ENCODE data around the gene IL17RE. TPM values are rescaled to one million over a fixed set of nuclear protein-coding genes. Genes with fewer than 3 reads are reported as not detected.
A peak's percentile ranks its signal among the peaks of the same experiment; 100 is the strongest.
"Not testable (repeated sequence)": the region's sequence is repeated elsewhere in the genome, so short reads cannot be mapped to it uniquely, and the experiment has no call there.

Gene IL17RE
- total RNA-seq, 1 experiment from 2014 or later = not detected

DNA sequence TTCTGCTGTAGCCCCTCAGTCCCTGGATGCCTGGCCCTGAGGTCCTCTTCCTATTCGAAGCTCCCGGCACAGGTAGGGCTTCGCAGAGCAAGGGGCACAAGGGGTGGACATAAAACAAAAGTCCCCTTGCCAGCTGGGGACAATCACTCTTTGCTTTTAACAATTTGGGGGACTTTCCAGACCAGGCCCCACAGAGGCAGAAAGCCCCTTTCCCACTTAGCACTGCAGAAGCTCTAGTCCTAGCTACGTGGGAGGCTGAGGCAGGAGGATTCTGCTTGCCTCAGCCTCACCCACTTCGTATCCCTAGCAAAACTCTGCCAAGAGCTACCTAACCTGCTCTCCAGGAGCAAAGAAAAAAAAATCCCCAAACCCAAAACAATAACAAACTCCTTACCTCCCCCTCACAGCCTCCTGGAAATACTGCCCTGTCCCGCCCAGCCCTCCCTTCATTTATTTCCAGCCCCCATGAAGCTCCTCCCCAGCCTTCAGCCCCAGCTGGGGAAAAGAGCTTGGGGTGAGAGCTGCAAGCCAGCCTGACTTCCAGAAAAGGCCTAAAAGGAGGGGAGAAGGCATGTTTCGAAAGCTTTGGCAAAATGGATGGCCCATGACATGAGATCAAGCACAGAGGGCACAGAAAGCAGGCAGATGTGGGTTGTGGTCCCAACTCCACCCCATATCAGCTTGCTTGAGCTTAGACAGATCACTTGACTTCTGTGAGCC, 22.7 kb upstream of the IL17RE start, which contains the start of gene CIDEC:
TSS of gene CIDEC (minus strand) at position 424 of the 720 bp plus-strand sequence. CDS start 1,767 bp downstream, outside the sequence.
- no peak for DNase-seq (ENCODE audit: low read depth)

DNA sequence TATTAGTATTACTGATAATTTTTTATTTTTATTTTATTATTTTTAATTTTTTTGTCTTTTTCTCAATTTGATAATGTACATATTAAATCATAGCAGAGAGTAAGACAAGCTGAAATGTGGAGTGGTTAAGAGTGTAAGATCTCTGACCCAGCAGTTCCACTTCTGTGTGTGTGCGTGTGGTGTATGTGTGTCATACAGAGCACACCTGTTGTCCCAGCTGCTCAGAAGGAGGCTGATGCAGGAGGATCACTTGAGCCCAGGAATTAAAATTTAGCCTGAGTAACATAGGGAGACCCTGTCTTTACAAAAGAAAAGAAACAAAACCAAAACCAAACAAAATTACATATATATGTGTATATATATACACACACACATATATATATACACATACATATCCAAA, 21.2 kb upstream of the IL17RE start:
- DNase-seq (ENCODE audit: low read depth) = no peak

DNA sequence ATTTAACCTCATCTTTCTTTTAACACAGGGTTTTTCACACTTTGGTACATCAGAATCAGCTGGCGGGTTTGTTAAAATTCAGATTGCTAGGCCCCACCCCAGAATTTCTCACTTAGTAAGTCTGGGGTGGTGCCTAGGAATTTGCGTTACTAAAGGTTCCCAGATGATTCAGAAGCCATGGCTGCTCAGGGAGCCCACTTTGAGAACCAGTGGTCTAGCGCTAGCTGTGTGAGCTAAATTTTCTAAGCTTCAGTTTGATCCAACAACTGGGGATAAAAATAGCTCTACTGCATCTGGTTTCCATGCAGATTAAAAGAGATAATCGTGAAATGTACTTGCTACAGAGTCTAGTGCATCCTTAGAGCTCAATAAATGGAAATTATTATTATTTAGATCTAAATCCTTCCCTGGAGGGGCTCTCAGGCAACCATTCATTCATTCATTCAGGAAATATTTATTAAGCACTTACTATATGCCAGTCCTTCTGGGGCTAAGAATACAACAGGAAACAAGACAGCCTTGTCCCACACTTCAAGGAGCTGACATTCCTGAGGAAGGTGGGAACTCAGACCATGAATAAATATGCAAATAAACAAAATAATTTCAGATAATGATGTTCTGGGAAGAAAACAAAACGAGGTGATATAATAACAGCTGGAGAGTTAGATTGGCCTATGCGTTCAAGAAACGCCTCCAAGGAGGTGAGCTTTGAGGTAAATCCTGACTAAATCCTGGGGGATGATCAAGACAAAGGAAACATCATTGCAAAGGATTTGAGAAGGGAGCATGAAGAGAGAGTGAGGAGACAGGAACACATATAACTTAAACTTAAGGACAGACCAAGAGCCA, 18.7 kb upstream of the IL17RE start:
- peak; percentile 78 for DNase-seq (ENCODE audit: low read depth)

DNA sequence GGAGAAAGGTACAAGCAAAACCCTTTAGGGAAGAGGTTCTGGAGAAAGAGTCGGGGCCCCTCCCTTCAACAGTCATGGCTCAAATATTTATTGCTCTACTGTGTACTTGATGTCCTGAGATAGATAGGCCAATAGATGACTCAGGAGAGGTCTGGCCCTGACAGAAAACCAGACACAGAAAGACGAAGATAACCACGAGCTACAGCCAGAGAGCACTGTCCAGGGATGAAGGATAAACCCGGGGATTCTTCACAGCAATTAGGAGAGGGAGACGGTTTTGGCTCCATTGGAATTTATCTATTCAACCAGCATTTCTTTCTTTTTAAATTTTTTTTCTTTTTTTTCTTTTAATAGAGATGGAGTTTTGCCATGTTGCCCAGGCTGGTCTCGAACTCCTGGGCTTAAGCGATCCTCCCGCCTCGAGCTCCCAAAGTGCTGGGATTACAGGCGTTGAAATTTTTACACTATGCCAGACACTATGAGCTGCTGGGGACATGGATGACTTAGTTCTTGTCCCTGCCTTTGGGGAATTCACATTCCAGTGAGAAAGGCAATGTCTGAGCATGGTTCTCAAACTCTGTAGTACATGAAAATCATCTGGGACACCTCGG, 18.0 kb upstream of the IL17RE start:
- peak; percentile 92 for DNase-seq (ENCODE audit: low read depth)

DNA sequence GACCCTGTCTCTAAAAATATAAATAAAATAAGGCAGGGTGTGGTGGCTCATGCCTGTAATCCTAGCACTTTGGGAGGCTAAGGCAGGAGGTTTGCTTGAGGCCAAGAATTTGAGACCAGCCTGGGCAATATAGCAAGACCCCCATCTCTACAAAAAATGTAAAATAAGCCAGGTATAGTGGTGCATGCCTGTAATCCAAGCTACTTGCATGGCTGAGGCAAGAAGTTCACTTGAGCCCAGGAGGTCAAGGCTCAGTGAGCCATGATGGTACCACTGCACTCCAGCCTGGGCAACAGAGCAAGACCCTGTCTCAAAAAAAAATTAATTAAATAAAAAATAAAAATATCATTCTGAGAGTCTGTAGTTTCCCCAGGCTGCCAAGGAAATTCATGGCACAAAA, 16.3 kb upstream of the IL17RE start:
- DNase-seq (ENCODE audit: low read depth) = no peak

DNA sequence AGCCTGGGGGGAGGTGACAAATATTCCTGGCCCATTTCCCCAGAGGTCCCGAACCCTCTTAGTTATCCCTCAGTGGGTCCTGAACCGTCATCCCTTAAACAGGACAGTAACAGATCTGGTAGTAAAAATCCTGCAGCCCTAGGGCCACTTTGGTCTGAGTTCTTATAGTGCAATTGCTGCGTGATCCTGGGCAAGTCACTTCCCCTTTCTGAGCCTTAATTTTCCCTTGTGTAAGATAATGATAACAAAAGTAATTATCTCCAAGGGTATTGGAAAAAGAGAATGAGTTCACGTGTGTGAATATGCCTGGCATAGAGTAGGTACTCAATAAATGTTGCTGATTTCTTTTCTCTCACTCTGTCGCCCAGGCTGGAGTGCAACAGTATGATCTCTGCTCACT, 15.2 kb upstream of the IL17RE start:
- DNase-seq (ENCODE audit: low read depth) = no peak

DNA sequence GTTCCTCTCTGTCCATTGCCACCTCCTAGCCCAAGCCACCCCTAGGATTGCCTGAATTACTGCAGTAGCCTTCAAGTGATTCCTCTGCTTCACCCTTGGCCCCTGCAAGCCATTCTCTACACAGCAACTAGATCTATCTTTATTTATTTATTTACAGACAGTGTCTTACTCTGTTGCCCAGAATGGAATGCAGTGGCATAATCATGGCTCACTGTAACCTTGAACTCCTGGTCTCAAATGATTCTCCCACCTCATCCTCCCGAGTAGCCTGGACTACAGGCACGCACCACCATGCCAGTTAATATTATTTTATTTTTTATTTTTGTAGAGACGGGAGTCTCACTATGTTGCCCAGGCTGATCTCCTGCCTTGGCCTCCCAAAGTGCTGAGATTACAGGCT, 14.1 kb upstream of the IL17RE start:
- no peak for DNase-seq (ENCODE audit: low read depth)

DNA sequence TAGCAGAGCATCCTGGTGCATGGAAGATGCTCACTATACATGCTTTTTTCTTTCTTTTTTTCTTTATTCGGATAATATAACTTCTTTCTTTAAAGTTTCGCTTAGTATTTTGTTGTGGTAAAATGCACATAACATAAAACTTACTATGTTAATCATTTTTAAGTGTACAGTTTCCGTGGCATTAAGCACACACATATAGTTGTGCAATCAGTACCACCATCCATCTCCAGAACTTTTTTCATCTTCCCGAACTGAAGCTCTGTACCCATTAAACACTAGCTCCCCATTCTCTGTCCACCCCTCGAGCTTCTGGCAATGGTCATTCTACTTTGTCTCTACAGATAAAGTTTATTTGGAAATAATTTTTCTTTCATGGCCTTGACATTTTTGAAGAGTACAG, 13.2 kb upstream of the IL17RE start:
- no peak for DNase-seq (ENCODE audit: low read depth)

DNA sequence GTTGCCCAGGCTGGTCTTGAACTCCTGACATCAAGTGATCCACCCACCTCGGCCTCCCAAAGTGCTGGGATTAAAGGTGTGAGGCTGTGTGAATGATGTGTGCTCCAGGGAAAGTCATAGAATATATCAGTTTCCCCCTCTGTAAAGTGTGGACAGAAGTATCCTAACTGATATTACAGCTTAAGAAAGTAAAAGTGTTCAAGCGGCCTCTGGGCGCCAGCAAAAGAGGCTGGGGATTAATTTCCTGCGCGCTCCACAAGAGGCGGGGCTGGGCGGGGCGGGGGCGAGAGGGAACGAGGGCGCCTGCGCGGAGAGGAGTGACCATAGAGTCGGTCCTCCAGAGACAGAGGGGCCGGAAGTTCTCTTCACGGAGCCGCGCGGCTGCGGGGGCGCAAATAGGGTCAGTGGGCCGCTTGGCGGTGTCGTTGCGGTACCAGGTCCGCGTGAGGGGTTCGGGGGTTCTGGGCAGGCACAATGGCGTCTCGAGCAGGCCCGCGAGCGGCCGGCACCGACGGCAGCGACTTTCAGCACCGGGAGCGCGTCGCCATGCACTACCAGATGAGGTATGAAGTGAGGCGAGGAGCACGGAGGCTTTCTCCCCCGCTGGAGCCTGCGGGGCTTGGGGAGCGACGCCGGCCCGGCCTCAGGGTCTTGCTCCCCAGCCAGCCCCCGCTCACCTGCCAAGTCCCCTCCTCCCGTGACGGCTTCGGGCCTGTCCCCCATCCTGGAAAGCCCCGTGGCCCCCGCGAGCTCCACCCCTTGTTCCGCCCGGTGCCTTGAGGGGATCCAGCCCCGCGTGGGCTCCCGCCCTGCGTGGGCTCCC, 12.2 kb upstream of the IL17RE start, which contains the start of gene JAGN1:
TSS of gene JAGN1 (plus strand) at position 362 of the 823 bp plus-strand sequence. CDS start at position 475, 113 bp downstream.
- DNase-seq (ENCODE audit: low read depth) = peak; percentile 87

DNA sequence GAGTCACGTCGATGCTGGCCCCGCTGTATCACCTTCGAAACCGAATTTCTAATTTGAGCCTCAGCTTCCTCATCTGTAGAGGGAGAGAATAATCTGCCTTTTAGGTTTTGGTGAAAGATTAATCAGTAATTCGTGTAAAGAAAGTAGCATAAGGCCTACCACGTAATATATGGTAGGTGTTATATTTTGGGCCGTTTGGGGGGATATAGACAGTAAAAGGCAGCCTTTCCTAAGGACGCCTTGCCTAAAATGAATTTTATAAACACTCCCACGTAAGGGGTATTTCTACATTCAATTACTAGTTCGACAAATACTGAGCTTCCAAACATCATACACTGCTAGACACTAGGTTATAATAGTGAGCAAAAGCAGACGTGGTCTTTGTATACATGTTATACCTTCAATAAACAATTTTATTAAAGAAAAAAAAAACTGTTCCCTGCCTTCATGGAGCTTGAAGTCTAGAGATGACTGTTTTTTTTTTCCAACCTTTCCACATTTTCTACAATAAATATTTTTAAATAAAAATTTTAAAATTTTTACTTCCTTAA, 11.5 kb upstream of the IL17RE start:
- no peak for DNase-seq (ENCODE audit: low read depth)

DNA sequence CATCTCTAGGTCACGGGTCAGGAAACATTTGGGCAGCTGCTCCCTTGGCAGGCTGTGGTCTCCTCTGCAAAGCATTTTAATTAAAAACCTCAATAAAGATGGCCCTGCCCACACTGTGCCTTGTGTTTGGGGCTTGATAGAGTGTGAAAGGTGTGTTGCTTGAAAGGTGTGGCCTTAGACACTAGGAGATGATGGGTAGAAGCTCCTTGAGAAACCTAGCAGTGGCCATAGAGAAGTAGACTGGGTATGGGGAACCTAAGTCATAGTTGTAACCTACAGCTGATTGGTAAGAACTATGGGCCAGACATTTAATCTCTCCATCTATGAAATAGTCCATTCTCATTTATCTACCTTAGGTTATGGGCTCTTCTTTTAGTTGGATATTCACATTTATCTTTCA, 8.9 kb upstream of the IL17RE start:
- no peak for DNase-seq (ENCODE audit: low read depth)

DNA sequence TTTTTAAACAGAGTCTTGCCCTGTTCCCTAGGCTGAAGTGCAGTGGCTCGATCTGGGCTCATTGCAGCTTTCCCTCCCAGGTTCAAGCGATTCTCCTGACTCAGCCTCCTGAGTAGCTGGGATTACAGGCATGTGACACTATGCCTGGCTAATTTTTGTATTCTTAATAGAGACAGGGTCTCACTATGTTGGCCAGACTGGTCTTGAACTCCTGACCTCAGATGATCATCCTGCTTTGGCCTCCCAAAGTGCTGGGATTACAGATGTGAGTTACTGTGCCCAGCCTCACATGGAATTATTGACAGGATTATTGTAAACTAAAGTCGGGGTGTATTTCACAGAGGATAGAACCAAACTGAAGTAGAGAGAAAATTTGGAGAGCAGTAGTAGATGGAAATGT, 6.9 kb upstream of the IL17RE start:
- DNase-seq (ENCODE audit: low read depth) = not testable (repeated sequence)

DNA sequence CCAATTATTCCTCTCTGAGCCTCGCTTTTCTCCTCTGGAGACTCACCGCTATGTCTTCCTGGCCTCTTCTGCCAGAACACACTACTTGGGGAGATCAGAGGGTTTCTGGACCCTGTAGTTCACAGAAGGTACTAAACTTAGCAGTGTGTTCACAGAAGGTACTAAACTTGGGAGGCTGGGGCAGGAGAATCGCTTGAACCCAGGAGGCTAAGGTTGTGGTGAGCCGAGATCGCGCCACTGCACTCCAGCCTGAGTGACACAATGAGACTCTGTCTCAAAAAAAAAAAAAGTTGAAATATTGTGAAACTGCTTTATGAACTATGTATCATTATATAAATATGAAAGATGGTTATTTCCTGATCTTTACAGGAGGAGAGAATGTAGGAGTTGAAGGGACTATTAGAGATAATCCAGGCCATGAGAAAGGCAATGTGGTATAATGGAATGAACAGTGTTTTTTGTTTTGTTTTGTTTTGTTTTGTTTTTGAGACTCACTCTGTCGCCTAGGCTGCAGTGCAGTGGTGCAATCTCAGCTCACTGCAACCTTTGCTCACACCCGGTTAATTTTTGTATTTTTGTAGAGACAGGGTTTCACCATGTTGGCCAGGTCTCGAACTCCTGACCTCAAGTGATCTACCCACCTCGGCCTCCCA, 5.8 kb upstream of the IL17RE start:
- DNase-seq (ENCODE audit: low read depth) = not testable (repeated sequence)

DNA sequence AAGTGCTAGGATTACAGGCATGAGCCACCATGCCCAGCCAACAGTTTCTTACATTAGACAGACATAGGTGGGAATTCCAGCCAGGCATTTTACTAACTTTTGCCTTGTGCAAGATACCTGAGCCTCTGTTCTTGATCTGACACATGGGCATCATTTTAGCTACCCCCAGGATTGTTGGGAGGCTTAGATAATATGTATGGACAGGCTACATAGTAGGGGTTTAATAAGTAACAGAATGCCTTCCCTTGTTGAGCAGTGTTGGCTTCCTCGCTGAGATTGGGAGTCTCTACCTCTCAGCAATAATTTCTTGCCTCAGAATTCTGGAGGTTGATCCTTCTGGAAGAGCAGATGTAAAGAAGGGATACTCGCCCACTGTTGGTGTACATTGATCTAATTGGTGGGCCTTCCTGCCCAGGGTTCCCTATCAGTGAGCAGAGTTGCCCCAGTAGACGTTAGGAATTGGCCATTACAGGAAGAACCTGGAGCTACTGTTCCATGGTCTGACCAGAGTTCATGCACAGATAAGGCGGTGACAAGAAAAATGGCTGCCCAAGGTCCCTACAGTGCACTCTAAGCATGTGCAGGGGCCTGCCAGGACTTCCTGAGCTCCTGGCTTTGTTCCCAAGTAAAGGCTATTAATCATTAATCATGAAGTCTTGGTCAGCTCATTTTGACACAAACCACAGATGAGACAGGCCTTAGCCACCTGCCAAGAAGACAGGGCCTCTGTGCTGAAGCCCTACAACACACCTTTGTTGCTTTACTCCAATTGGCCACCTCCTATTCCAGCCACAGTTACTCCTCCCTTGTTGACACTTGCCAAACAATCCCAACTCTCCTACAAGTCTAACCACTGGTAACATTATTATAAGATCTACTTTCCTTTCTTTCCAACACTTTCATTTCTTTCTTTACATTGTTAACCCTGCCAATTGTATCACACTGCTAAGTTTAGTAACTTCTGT, 5.0 kb upstream of the IL17RE start:
- peak; percentile 31 for DNase-seq (ENCODE audit: low read depth)

DNA sequence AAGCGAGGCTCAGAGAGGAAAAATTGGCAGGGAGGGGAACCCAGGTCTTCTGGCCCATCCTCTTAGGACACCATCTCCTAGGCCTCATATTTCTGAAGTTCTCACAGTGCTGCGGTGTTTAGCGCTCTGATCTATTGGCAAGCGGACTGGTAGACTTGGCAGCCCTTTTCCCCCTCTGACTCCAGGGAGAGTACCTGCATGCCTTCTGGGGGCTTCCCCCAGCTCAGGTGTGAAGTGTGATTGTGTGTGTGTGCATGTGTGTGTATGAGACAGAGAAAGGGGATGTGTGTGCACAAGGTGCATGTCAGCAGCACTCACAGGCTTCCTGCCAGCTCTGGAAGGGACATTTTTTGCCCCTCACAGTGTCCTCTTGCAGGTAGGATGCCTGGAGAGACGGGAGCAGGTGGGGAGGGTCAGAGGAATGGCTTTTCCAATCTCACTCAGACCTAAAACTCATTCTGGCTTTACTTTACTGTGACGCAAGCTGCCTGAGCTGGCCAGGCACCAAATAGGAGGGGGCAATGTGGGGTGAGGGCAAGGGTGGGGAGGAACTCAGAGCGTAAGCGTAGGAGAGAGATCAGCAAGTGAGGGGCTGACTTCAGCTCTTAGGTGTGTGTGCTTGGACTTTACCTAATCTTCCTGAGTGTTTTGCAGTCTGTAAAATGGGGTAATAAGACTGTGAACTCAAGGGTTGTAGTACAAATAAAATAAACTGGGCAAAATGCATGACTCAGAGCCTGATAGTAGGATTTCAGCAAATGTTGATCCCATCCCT, 4.0 kb upstream of the IL17RE start:
- DNase-seq (ENCODE audit: low read depth) = no peak

DNA sequence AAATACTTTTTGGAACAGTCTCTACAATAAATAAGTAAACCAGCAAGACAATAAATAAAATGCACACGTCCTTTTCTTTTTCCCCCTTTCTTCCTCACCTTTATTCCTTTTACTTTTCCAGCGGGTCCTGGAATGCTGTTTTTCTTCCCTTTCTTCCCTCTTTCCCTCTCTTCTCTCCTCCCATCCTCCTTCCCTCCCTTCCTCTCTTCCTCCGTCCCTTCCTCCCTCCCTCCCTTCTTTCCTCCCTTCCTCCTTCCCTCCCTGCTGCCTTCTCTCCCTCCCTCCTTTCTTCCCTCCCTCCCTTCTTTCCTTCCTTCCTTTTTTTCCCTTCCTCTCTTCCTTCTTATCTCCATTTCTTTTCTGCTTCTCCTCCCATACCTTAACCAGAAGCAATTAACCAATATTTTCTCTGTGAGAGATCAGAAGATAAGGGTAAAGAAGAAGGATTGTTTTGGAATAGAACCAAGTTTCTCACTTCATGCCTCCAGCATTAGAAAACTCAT, 3.3 kb upstream of the IL17RE start:
- no peak for DNase-seq (ENCODE audit: low read depth)

DNA sequence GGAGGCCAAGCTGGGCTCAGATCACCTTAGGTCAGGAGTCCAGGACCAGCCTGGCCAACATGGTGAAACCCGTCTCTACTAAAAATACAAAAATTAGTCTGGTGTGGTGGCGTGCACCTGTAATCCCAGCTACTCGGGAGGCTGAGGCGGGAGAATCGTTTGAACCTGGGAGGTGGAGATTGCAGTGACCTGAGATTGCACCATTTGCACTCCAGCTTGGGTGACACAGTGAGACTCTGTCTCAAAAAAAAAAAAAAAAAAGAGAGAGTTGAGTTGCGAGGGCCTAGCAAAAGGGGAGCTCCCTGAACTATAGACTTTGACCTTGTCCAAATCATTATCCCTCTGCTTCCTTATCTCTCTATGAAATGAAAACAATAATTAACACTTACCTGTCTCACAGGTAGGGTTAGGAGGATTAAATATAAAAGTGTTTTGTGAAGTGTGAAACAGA, 1.7 kb upstream of the IL17RE start:
- not testable (repeated sequence) for DNase-seq (ENCODE audit: low read depth)

DNA sequence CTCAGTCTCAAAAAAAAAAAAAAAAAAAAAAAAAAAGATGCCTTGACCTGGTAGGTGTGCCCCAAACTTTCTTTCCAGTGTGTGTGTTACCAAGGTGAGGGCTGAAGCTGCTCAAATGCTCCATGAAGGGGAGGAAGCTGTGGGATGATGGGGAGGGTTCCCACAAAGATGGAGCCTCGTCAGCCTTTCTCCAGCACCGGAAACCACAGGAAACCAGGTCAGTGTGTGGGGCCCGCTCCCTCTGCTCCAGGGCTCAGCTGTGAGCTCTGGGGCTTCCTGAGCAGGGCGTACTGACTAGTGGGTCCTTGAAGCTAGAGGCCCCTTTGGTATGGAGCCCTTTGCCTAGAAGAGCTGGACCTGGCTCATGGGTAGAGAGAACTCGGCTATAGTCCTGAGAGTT, 681 bp upstream of the IL17RE start:
- DNase-seq (ENCODE audit: low read depth) = no peak
